Gastroesophageal sphincter (tissue), 3 donors: ENCODE measurements around the gene CAMK2B.

Experiments used
- CTCF ChIP-seq, 4 experiments: fragments of 200-600 bp in 2 of 4; fragments of 450-650 bp in 2 of 4; sonication (generic) in 1 of 4; IDR thresholded peaks; one replicate each; pipeline ENCODE4 v1.5.1; 2017 to 2019; ENCODE audit warnings: antibody characterized with exemption in 4 of 4, mild to moderate bottlenecking in 2 of 4, moderate library complexity in 2 of 4
- POLR2A ChIP-seq, 2 donors: fragments of 450-650 bp; IDR thresholded peaks; one replicate each; pipeline ENCODE4 v1.6.1; 2017; ENCODE audit warnings: antibody characterized with exemption in 2 of 2, mild to moderate bottlenecking in 2 of 2, moderate library complexity in 1 of 2

- TF ChIP-seq CTCF (IDR thresholded peaks at IDR 0.05): no peak
- no peak for TF ChIP-seq POLR2A (IDR thresholded peaks at IDR 0.05)
Measured at GRCh38 chr7:44313016-44313415, 12.4 kb downstream of the CAMK2B start.
